ENCODE results near the gene NOXO1. TPM values are rescaled to one million over a fixed set of nuclear protein-coding genes. Genes with fewer than 3 reads are reported as not detected.
"Not testable (repeated sequence)": the region's sequence is repeated elsewhere in the genome, so short reads cannot be mapped to it uniquely, and the experiment has no call there.

NOXO1 gene
- total RNA-seq, 3 donors from 2014 or later (not counting 1 experiment from before 2014, with no cell fraction given): not detected

DNA sequence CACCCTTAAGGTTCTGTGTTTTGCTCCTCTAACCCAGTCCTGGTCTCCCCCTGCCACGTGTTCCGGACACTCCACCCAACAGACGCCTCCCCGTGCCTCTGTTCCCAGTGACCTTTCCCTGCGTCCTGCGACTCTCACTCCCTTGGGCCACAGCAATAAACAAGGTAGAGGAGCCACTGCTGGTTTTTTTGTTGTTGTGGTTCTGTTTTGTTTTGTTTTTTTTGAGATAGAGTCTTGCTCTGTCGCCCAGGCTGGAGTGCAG is 34.6 kb upstream of the NOXO1 start:
- H3K27ac ChIP-seq (ENCODE audit: low read length): no peak overlapping the region
- Mint-ChIP-seq H3K27ac (no peak overlapping the region), H3K4me3 (no peak overlapping the region), H3K36me3 (no peaks in the 10 kb centered on the region), H3K4me1 (no peaks in the 10 kb centered on the region), H3K27me3 (ENCODE audit: low read depth in 2 of 2) (peaks cover 0 to 13% of the 10 kb centered on the region in 2 donors), H3K9me3 (no peaks in the 10 kb centered on the region)
- peaks cover 10% of the 10 kb centered on the region for H3K4me1 ChIP-seq (ENCODE audit: control insufficient read depth, insufficient read depth, low read length)
- no peak for DNase-seq
- intact Hi-C loops (cut with micrococcal nuclease): no loop called here
- H3K4me3 ChIP-seq (ENCODE audit: low read length): no peak overlapping the region
- 96% methylated on average over 6 of the region's 7 CpGs for WGBS (ENCODE audit: insufficient coverage)
- no peak for TF ChIP-seq CTCF (IDR thresholded peaks at IDR 0.05)
- no peak for ATAC-seq
- peaks cover 8% of the 10 kb centered on the region for H3K27me3 ChIP-seq (ENCODE audit: control insufficient read depth, insufficient read depth, low read length)
- H3K9me3 ChIP-seq (ENCODE audit: control insufficient read depth, insufficient read depth, low read length): no peaks in the 10 kb centered on the region
- no peaks in the 10 kb centered on the region for H3K36me3 ChIP-seq (ENCODE audit: control insufficient read depth, insufficient read depth, low read length)

GRCh38 chr16:2015117-2015946 is 34.1 kb upstream of the NOXO1 start:
- ATAC-seq: no peak
- DNase-seq: no peak
- 93% methylated on average over 21 of the region's 24 CpGs for WGBS (ENCODE audit: insufficient coverage)

DNA sequence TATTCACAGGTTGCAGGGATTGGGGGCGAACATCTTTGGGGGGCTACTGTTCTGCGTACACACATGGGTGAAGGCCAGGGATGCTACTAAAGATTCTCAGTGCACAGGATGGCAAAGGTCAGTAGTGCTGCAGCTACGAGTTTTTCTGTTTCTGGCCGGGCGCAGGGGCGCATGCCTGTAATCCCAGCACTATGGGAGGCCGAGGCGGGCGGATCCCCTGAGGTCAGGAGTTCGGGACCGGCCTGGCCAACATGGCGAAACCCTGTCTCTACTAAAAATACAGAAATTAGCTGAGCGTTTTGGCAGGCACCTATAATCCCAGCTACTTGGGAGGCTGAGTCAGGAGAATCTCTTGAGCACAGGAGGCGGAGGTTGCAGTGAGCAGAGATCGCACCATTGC is 32.3 kb upstream of the NOXO1 start:
- Mint-ChIP-seq H3K4me1 (peaks cover 10 to 11% of the 10 kb centered on the region in 2 donors), H3K27me3 (ENCODE audit: low read depth in 2 of 2) (peaks cover 0 to 3% of the 10 kb centered on the region in 2 donors), H3K36me3 (no peaks in the 10 kb centered on the region), H3K4me3 (peak overlapping the region; percentile 35), H3K27ac (no peak overlapping the region), H3K9me3 (no peaks in the 10 kb centered on the region)
- no peaks in the 10 kb centered on the region for H3K9me3 ChIP-seq (ENCODE audit: control insufficient read depth, insufficient read depth, low read length)
- H3K4me1 ChIP-seq (ENCODE audit: control insufficient read depth, insufficient read depth, low read length): peaks cover 17% of the 10 kb centered on the region
- H3K27ac ChIP-seq (ENCODE audit: low read length): no peak overlapping the region
- no peak for TF ChIP-seq CTCF (IDR thresholded peaks at IDR 0.05)
- H3K4me3 ChIP-seq (ENCODE audit: low read length): no peak overlapping the region
- H3K36me3 ChIP-seq (ENCODE audit: control insufficient read depth, insufficient read depth, low read length): no peaks in the 10 kb centered on the region
- WGBS (ENCODE audit: insufficient coverage): 94% methylated on average over 15 of the region's 15 CpGs
- H3K27me3 ChIP-seq (ENCODE audit: control insufficient read depth, insufficient read depth, low read length): no peaks in the 10 kb centered on the region
- no peak for DNase-seq
- intact Hi-C loops (cut with micrococcal nuclease): no loop called here
- no peak for ATAC-seq

More at GRCh38 chr16:2015117-2015946, 34.1 kb upstream of the NOXO1 start:
- H3K4me1 Mint-ChIP-seq: peaks cover under 1% of the 10 kb centered on the region in 2 donors
- Histone ChIP-seq H3K4me3 (ENCODE audit: low read length) (no peak overlapping the region), H3K27me3 (ENCODE audit: control insufficient read depth, insufficient read depth, low read length) (peaks cover 4% of the 10 kb centered on the region), H3K27ac (ENCODE audit: low read length) (no peak overlapping the region), H3K4me1 (ENCODE audit: control insufficient read depth, insufficient read depth, low read length) (peaks cover 12% of the 10 kb centered on the region), H3K9me3 (ENCODE audit: control insufficient read depth, insufficient read depth, low read length) (no peaks in the 10 kb centered on the region), H3K36me3 (ENCODE audit: control insufficient read depth, insufficient read depth, low read length) (no peaks in the 10 kb centered on the region)
- no peak for TF ChIP-seq CTCF (IDR thresholded peaks at IDR 0.05)
- H3K27ac Mint-ChIP-seq: no peak overlapping the region
- H3K36me3 Mint-ChIP-seq: no peaks in the 10 kb centered on the region
- H3K9me3 Mint-ChIP-seq: no peaks in the 10 kb centered on the region
- no peak overlapping the region for H3K4me3 Mint-ChIP-seq
- intact Hi-C loops (cut with micrococcal nuclease): no loop called here
- peaks cover 0 to 9% of the 10 kb centered on the region in 2 donors for H3K27me3 Mint-ChIP-seq (ENCODE audit: low read depth in 2 of 2)

DNA sequence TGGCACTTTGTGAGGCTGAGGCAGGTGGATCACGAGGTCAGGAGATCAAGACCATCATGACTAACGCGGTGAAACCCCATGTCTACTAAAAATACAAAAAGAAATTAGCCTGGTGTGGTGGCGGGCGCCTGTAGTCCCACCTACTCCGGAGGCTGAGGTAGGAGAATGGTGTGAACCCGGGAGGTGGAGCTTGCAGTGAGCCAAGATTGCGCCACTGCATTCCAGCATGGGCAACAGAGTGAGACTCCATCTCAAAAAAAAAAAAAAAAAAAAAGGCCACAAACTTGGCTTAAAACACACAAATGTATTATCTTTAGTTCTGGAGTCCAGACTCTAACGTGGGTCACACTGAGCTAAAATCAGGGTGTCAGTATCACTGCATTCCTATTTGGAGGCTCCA is 30.5 kb upstream of the NOXO1 start:
- peaks cover 35% of the 10 kb centered on the region for H3K4me1 ChIP-seq (ENCODE audit: control insufficient read depth, insufficient read depth, low read length)
- H3K4me3 Mint-ChIP-seq; H3K36me3 Mint-ChIP-seq; H3K36me3 ChIP-seq (ENCODE audit: control insufficient read depth, insufficient read depth, low read length); ATAC-seq; H3K27me3 ChIP-seq (ENCODE audit: control insufficient read depth, insufficient read depth, low read length); intact Hi-C loops (cut with micrococcal nuclease); H3K9me3 Mint-ChIP-seq; H3K4me3 ChIP-seq (ENCODE audit: low read length); H3K27ac ChIP-seq (ENCODE audit: low read length); H3K27ac Mint-ChIP-seq; H3K9me3 ChIP-seq (ENCODE audit: control insufficient read depth, insufficient read depth, low read length); DNase-seq; H3K27me3 Mint-ChIP-seq (ENCODE audit: low read depth in 2 of 2): not testable (repeated sequence)
- WGBS (ENCODE audit: insufficient coverage): 74% methylated on average over 5 of the region's 9 CpGs
- peaks cover 24 to 29% of the 10 kb centered on the region in 2 donors for H3K4me1 Mint-ChIP-seq

Data from natural killer cell (primary cell).